ENCODE data around the gene RNF182. TPM values are rescaled to one million over a fixed set of nuclear protein-coding genes. Genes with fewer than 3 reads are reported as not detected.
"Not testable (repeated sequence)": the region's sequence is repeated elsewhere in the genome, so short reads cannot be mapped to it uniquely, and the experiment has no call there.

RNF182 gene, protein sequence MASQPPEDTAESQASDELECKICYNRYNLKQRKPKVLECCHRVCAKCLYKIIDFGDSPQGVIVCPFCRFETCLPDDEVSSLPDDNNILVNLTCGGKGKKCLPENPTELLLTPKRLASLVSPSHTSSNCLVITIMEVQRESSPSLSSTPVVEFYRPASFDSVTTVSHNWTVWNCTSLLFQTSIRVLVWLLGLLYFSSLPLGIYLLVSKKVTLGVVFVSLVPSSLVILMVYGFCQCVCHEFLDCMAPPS
- not detected in 2 replicates for total RNA-seq

DNA sequence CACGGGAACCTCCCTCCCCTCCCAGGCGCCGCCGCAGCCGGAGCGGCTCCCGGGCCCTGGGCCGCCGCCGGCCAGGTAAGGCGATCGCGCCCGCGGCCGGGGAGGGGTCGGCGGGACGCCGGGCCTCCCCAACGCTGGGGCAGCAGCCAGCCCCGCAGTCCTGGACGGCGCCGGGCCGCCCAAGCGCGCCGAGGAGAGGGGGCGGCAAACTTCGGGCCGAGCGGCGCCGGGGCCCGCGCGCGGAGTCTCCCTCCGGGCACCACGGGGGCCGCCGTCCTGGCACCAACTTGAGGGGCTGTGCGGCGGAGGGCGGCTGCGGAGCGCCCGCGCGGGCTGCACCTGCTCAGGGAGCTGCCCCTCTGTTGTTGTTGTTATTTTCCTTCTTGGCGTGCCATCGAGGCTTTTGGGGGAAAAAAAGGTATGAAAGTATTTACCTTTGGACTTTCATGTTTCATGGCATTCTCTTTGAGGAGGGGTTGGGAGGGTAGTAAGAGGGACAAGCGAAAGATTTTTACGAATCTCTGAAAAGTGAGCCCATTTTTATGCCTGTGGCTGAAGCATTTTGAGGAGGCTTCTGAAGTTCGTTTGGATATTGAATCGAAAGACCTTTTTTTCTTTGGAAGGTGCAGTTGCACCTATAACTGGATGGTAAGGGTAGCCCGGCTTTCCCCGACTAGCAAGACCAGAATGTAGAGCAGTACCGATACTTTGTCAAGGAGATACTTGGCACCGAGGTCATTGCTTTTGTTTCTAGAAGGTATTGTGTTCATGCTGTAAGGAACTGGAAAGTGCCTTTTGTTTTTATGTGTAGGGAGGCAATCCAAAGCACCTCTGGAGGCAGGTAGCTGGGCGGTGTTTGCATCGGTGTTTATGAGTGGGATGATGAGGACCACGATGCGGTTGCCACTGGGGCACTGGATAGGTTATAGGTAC lies at the start of gene RNF182:
Gene RNF182 (plus strand): TSS at position 4 of the 933 bp plus-strand sequence. CDS start 52,168 bp downstream, outside the sequence.
- DNase-seq (ENCODE audit: low spot score), result no peak
- H3K27me3 Mint-ChIP-seq (ENCODE audit: insufficient read depth), result peaks cover 66% of the 10 kb centered on the region
- peak within 1 kb of the TSS; percentile 82 for H3K4me3 Mint-ChIP-seq
- H3K9me3 Mint-ChIP-seq, result no peaks in the 10 kb centered on the region
- intact Hi-C loops (cut with micrococcal nuclease), result loop anchor here (2.0 kb wide), 1 partner anchor 14 kb away; no protein-coding TSS in a partner anchor
- peak within 1 kb of the TSS; percentile 59 for H3K27ac Mint-ChIP-seq
- no peaks in the 10 kb centered on the region for H3K36me3 Mint-ChIP-seq (ENCODE audit: low read depth)
- H3K4me1 Mint-ChIP-seq (ENCODE audit: low read depth), result peaks cover 15% of the 10 kb centered on the region

DNA sequence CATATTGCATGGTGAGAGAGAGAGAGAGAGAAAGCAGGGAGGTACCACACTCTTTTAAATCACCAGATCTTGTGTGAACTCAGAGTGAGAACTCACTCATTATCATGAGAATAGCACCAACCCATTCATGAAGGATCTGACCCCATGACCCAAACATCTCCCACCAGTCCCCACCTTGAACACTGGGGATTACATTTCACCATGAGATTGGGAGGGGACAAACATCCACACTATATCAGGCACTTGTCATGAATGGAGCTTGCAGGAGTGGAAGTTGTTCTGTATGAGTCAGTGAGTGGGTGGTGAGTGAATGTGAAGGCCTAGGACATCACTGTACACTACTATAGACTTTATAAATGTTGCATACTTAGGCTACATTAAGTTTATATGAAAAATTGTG lies 47.7 kb upstream of the RNF182 start:
- no peak for DNase-seq (ENCODE audit: low spot score)
- intact Hi-C loops (cut with micrococcal nuclease), result loop anchor here (2.0 kb wide), 1 partner anchor 82 kb away; no protein-coding TSS in a partner anchor
- Mint-ChIP-seq H3K4me1 (ENCODE audit: low read depth) (peaks cover 16% of the 10 kb centered on the region), H3K4me3 (no peak overlapping the region), H3K9me3 (peaks cover 8% of the 10 kb centered on the region), H3K27ac (no peak overlapping the region), H3K36me3 (ENCODE audit: low read depth) (no peaks in the 10 kb centered on the region), H3K27me3 (ENCODE audit: insufficient read depth) (peaks cover 16% of the 10 kb centered on the region)

DNA sequence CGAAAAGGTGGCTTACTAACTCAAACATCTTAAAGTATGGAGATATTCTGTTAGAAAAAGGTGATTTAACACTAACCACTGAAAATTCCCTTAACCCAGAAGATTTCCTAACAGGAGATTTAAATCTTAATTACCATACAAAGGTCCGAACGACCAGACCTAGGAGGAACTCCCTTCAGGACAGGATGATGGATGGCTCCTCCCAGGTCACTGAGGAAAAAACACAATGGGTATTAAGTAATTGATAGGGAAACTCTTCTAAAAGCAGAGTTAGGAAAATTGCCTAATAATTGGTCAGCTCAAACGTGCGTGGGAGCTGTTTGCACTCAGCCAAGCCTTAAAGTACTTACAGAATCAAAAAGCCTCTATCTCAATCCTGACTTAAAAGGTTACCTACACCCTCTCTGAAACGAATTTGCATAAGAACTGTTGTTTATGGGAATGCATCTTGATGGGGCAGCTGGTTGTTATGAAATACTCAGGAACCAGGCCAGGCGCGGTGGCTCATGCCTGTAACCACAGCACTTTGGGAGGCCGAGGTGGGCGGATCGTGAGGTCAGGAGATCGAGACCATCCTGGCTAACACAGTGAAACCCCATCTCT lies 44.6 kb upstream of the RNF182 start:
- H3K27ac Mint-ChIP-seq; H3K4me3 Mint-ChIP-seq; H3K4me1 Mint-ChIP-seq (ENCODE audit: low read depth); intact Hi-C loops (cut with micrococcal nuclease); H3K36me3 Mint-ChIP-seq (ENCODE audit: low read depth); DNase-seq (ENCODE audit: low spot score): not testable (repeated sequence)
- H3K27me3 Mint-ChIP-seq (ENCODE audit: insufficient read depth), result peaks cover 22% of the 10 kb centered on the region
- H3K9me3 Mint-ChIP-seq, result peaks cover 16% of the 10 kb centered on the region

DNA sequence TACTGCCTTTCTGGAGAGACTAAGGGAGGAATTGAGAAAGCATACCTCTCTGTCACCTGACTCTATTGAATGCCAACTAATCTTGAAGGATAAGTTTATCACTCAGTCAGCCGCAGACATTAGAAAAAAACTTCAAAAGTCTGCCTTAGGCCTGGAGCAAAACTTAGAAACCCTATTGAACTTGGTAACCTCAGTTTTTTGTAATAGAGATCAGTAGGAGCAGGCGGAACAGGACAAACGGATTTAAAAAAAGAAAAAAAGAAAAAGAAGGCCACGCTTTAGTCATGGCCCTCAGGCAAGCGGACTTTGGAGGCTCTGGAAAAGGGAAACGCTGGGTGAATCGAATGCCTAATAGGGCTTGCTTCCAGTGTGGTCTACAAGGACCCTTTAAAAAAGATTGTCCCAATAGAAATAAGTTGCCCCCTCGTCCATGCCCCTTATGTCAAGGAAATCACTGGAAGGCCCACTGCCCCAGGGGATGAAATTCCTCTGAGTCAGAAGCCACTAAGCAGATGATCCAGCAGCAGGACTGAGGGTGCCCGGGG lies 43.1 kb upstream of the RNF182 start:
- Mint-ChIP-seq H3K27ac (no peak overlapping the region), H3K4me1 (ENCODE audit: low read depth) (no peaks in the 10 kb centered on the region), H3K9me3 (peaks cover 16% of the 10 kb centered on the region), H3K36me3 (ENCODE audit: low read depth) (no peaks in the 10 kb centered on the region), H3K27me3 (ENCODE audit: insufficient read depth) (peaks cover 22% of the 10 kb centered on the region), H3K4me3 (no peak overlapping the region)
- intact Hi-C loops (cut with micrococcal nuclease), result no loop called here
- no peak for DNase-seq (ENCODE audit: low spot score)

DNA sequence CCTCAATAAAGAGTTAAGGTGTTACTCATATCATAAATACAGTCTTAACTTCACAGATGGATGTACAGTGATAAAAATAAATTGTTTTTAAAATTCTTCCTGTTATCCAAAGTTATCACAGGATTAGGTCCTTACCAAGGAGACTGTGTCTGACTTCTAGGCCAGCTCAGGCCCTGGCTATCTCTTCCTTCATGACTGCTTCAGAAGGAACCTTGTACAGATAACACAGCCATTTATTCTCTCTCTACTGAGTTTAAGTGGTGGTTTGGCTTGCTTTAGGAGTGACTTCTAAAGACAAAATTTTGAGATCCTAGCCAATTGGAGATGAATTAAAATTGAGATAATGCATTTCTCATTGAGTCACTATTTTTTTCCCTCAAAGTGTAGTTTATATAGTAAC lies 40.8 kb upstream of the RNF182 start:
- no peaks in the 10 kb centered on the region for H3K36me3 Mint-ChIP-seq (ENCODE audit: low read depth)
- intact Hi-C loops (cut with micrococcal nuclease), result no loop called here
- peaks cover 8% of the 10 kb centered on the region for H3K9me3 Mint-ChIP-seq
- H3K4me1 Mint-ChIP-seq (ENCODE audit: low read depth), result no peaks in the 10 kb centered on the region
- no peak for DNase-seq (ENCODE audit: low spot score)
- H3K4me3 Mint-ChIP-seq, result no peak overlapping the region
- H3K27ac Mint-ChIP-seq, result no peak overlapping the region
- peaks cover 18% of the 10 kb centered on the region for H3K27me3 Mint-ChIP-seq (ENCODE audit: insufficient read depth)

DNA sequence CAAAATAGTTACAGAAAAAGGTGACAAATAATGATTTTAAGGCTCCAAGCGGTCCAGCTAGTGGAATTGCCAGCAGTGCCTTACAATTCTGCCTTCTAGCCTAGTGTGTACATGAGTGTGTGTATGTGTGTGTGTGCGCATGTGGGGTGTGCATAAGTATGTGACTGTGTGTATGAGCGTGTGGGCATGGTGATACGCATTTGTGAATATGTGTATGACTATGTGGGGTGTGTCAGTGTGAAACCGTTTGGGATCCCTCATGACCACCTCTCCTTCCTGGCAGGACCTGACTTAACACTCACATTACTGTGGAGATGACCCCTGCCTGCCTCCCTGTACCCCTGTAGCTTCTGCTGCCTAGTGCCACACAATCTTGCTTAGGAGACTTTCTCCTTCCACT lies 40.4 kb upstream of the RNF182 start:
- Mint-ChIP-seq H3K36me3 (ENCODE audit: low read depth) (no peaks in the 10 kb centered on the region), H3K27me3 (ENCODE audit: insufficient read depth) (peaks cover 18% of the 10 kb centered on the region), H3K27ac (no peak overlapping the region), H3K4me3 (no peak overlapping the region), H3K4me1 (ENCODE audit: low read depth) (no peaks in the 10 kb centered on the region), H3K9me3 (peaks cover 8% of the 10 kb centered on the region)
- intact Hi-C loops (cut with micrococcal nuclease), result no loop called here
- DNase-seq (ENCODE audit: low spot score), result no peak

DNA sequence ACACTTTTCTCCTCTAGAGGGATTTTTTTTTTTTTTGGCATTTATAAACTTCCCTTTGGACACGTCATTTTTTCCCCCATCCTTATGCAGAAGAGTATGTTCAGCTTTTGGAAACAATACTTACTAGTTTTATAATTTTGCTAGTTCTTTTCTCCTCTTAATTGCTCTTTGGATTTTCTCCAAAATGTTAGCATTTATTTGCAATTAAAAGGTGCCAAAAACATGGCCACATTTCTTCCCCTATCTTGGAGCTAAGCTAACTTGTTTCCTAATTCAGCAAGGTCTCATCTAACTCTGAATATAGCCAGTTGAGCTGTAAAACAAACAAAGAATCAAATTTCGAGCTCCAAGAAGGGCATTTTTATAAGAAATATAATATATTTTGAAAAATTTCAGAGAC lies 39.2 kb upstream of the RNF182 start:
- Mint-ChIP-seq H3K36me3 (ENCODE audit: low read depth) (no peaks in the 10 kb centered on the region), H3K4me1 (ENCODE audit: low read depth) (no peaks in the 10 kb centered on the region), H3K27ac (no peak overlapping the region), H3K4me3 (no peak overlapping the region), H3K27me3 (ENCODE audit: insufficient read depth) (peaks cover 18% of the 10 kb centered on the region), H3K9me3 (peaks cover 8% of the 10 kb centered on the region)
- DNase-seq (ENCODE audit: low spot score), result no peak
- intact Hi-C loops (cut with micrococcal nuclease), result no loop called here

DNA sequence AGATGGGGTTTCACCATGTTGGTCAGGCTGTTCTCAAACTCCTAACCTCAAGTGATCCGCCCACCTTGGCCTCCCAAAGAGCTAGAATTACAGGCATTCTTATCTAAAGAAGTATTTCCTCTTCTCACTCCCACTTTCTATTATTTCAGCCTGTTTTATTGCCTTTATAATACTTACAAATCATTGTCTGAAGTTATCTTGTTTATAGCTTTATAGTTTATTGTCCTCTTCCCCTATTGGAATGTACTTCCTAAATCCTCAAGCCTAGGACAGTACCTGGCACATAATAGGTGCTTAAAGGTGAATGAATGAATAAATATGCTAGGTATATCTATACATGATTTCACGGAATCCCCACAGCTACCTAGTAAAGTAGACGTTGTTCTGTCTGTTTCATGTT lies 37.8 kb upstream of the RNF182 start:
- H3K27ac Mint-ChIP-seq, result no peak overlapping the region
- peaks cover 8% of the 10 kb centered on the region for H3K9me3 Mint-ChIP-seq
- H3K27me3 Mint-ChIP-seq (ENCODE audit: insufficient read depth), result peaks cover 11% of the 10 kb centered on the region
- H3K36me3 Mint-ChIP-seq (ENCODE audit: low read depth), result no peaks in the 10 kb centered on the region
- intact Hi-C loops (cut with micrococcal nuclease), result no loop called here
- no peak overlapping the region for H3K4me3 Mint-ChIP-seq
- DNase-seq (ENCODE audit: low spot score), result no peak
- no peaks in the 10 kb centered on the region for H3K4me1 Mint-ChIP-seq (ENCODE audit: low read depth)

DNA sequence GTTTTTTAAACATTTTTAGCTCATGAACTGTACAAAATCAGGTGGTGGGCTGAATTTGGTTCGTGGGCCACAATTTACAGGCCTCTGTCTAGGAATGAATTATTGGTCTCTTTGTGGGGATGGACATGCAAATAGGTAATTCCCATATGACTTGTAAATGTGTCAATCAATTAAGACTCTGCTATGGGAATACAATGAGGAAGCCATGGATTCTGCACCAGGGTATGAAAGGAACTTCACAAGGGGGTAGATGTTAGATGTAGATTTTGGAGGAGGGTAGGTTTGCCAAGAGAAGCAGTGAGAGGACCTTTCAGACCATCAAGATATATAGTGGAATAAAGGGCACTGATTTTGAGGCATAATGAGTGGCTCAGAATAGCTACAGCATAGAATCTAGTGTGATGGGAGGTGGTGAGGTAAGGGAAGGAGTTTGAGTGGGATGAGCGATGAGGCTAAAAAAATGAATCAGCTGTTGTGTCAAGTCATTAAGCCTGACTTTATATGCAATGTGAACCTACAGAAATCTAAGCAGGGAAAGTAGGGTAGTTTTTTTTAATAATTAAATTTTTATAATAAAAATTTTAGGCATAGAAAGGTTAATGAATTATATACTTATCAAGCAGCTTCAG lies 32.6 kb upstream of the RNF182 start:
- H3K4me1 Mint-ChIP-seq (ENCODE audit: low read depth), result no peaks in the 10 kb centered on the region
- H3K27me3 Mint-ChIP-seq (ENCODE audit: insufficient read depth), result peaks cover 19% of the 10 kb centered on the region
- no peaks in the 10 kb centered on the region for H3K9me3 Mint-ChIP-seq
- H3K27ac Mint-ChIP-seq, result no peak overlapping the region
- H3K4me3 Mint-ChIP-seq, result no peak overlapping the region
- no peaks in the 10 kb centered on the region for H3K36me3 Mint-ChIP-seq (ENCODE audit: low read depth)
- DNase-seq (ENCODE audit: low spot score), result no peak
- intact Hi-C loops (cut with micrococcal nuclease), result no loop called here

DNA sequence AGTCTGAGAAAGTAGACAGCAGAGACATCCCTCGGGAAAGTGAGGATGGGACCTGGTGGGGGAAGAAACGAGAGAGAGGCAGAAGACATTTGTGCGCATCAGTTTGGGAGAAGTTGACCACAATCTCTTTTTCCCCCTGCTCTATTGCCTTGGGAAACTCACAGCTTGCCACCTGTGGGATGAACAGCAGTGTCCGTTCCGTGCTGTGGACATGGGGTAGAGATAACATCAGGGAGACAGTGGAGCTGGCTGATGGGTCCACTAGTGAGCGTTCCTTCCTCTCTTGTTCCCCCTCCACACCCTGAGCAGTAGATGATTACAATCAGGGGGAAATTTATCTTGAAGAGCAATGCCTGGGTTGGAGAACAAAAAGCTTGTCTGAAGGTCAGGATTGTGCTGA lies 21.8 kb upstream of the RNF182 start:
- Mint-ChIP-seq H3K27ac (no peak overlapping the region), H3K4me1 (ENCODE audit: low read depth) (no peaks in the 10 kb centered on the region), H3K36me3 (ENCODE audit: low read depth) (no peaks in the 10 kb centered on the region), H3K4me3 (no peak overlapping the region), H3K27me3 (ENCODE audit: insufficient read depth) (peaks cover 31% of the 10 kb centered on the region), H3K9me3 (no peaks in the 10 kb centered on the region)
- DNase-seq (ENCODE audit: low spot score), result no peak
- intact Hi-C loops (cut with micrococcal nuclease), result no loop called here

DNA sequence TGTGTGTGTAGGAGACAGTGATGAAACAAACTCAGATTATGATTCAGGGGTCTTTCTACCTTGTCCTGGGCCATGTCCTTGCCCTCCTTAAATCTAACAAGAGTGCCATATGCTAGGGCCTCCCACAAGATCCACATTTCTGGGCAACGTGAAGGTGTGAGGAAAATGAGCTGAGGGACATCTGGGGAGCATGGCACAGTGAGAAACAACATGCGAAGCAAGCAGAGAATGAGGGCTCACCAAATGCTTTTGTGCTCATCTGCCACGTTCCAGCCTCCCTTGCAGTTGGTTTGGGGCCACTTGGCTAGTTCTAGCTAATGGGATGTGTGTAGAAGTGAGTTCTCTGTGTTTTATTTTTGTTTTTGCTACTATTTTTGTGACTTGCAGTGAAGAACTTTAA lies 21.4 kb upstream of the RNF182 start:
- Mint-ChIP-seq H3K36me3 (ENCODE audit: low read depth) (no peaks in the 10 kb centered on the region), H3K4me3 (no peak overlapping the region), H3K27ac (no peak overlapping the region), H3K4me1 (ENCODE audit: low read depth) (no peaks in the 10 kb centered on the region), H3K9me3 (no peaks in the 10 kb centered on the region), H3K27me3 (ENCODE audit: insufficient read depth) (peaks cover 33% of the 10 kb centered on the region)
- DNase-seq (ENCODE audit: low spot score), result no peak
- intact Hi-C loops (cut with micrococcal nuclease), result no loop called here

DNA sequence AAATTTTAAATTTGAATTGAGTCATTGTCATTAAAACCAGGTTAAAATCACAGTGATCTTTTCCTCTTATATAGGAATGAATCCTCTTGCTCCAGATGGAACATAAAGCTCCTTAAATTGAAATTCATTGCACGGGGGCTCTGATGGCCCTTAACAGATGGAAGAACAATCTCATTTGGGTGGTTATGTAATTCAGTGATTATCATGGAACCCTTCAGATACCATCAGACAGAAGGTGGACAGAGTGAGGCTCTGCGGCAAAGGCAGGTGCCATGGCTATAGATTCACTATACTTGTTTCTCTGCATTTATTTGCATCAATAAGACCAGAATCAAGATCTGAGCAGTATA lies 17.8 kb upstream of the RNF182 start:
- H3K4me3 Mint-ChIP-seq, result no peak overlapping the region
- intact Hi-C loops (cut with micrococcal nuclease), result no loop called here
- H3K4me1 Mint-ChIP-seq (ENCODE audit: low read depth), result no peaks in the 10 kb centered on the region
- no peaks in the 10 kb centered on the region for H3K9me3 Mint-ChIP-seq
- DNase-seq (ENCODE audit: low spot score), result no peak
- no peak overlapping the region for H3K27ac Mint-ChIP-seq
- peaks cover 44% of the 10 kb centered on the region for H3K27me3 Mint-ChIP-seq (ENCODE audit: insufficient read depth)
- no peaks in the 10 kb centered on the region for H3K36me3 Mint-ChIP-seq (ENCODE audit: low read depth)

All from activated T-helper 1 cell treated with anti-CD3 and anti-CD28 coated beads, Interleukin-12 subunit alpha, Interleukin-12 subunit beta, Interleukin-2, Interleukin-4 antibody, amounts not matched to agents 30 ng/mL and 10 ng/mL and 1 ng/mL, durations not matched to agents 14 hours and 24 hours and 36 hours (primary cell).